ENCODE measurements around the gene HSF4.
"Not testable (repeated sequence)": the region's sequence is repeated elsewhere in the genome, so short reads cannot be mapped to it uniquely, and the experiment has no call there.

HSF4 gene, protein sequence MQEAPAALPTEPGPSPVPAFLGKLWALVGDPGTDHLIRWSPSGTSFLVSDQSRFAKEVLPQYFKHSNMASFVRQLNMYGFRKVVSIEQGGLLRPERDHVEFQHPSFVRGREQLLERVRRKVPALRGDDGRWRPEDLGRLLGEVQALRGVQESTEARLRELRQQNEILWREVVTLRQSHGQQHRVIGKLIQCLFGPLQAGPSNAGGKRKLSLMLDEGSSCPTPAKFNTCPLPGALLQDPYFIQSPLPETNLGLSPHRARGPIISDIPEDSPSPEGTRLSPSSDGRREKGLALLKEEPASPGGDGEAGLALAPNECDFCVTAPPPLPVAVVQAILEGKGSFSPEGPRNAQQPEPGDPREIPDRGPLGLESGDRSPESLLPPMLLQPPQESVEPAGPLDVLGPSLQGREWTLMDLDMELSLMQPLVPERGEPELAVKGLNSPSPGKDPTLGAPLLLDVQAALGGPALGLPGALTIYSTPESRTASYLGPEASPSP

GRCh38 chr16:67164599-67165061 lies at the start of gene HSF4:
HSF4 (plus strand) TSS chr16:67164745; CDS start chr16:67164812, 67 bp downstream.
- no peak for DNase-seq

DNA sequence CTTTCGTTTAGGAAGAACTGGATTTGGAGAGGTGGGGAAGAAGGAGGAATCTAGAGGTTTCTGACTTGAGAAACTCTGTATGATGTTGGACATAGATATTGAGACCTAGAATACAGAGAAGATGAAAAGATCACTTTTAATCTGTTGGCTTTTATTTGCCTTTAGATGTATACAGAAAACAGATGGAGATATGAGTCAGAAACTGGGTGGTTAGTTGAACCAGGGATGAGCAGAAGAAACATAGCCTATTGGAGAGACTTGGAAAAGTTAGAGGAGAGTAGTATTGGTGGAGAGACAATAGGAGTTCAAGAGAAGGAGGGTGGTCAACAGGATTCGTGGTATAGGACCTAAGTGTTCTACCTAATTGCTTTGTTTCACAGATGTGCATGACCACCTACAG lies 49.8 kb upstream of the HSF4 start:
- DNase-seq: no peak

- no peak for DNase-seq
Observed at GRCh38 chr16:67115639-67116038, 48.9 kb upstream of the HSF4 start.

DNA sequence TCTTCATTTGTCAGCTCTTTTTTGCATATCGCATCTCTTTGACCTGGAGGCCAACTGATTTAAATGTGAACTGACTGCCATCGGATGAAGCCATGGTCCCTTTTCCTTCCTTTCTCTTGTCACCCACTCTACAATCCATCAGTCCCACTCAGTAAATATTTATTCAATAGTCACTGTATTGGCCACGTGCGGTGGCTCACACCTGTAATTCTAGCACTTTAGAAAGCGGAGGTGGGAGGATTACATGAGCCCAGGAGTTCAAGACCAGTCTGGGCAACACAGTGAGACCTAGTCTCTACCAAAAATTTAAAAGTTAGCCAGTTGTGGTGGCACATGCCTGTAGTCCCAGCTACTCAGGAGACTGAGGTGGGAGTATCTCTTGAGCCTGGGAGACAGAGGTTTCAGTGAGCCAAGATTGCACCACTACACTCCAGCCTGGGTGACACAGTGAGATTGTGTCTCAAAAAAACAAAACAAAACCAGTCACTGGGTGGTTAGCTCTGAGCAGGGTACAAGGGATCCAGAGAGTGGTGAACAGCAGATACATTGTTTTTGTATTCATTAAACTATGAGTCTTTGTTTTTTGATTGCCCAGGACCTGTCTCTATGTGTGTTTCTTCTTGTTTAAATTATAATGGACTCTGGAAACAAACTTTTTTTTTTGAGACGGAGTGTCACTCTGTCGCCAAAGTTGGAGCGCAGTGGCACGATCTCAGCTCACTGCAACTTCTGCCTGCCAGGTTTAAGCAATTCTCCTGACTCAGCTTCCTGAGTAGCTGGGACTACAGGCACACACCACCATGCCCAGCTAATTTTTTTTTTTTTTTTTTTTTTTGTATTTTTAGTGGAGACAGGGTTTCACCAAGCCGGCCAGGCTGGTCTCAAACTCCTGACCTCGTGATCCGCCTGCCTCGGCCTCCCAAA lies 47.9 kb upstream of the HSF4 start:
- DNase-seq: no peak

- DNase-seq: no peak
Observed at GRCh38 chr16:67117716-67118115, 46.8 kb upstream of the HSF4 start.

DNA sequence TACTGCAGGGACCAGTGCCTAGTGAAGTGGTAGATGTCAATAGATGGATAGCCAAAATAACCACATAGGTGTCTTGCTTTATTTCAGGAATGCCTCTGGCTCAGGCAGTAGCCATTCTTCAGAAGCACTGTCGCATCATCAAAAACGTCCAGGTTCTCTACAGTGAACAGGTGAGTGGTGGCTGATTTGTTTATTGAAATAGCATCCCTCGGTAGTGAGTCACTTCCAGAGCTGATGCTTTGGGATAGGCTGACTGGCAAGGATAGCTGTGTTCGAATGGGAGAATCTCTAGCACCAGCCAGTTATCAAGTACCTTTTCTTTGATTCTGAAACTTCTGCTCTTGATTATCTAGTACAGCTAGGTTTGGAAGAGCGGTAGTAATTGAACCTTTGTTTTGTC lies 44.5 kb upstream of the HSF4 start:
- no peak for DNase-seq

- not testable (repeated sequence) for DNase-seq
Observed at GRCh38 chr16:67122799-67123198, 41.7 kb upstream of the HSF4 start.

DNA sequence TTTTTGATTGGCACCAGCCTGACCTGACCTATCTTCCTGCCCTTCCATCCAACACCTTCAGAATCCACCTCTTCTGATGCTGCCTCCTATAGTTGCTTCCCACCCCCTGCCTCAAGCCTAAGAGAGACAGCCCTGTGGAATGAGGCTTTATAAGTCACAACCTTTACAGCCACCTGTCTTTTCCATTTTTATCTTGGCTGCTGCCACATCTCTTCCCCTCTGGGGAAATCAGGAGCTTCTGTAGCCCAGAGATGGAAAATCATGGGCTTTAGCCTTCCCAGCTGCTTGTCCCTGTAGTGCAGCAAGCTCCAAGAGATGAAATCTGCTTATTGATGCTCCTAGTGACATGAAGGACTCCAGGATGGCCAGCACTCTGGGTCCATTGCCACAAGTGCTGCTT lies 36.1 kb upstream of the HSF4 start:
- DNase-seq: no peak

GRCh38 chr16:67128887-67129286 lies 35.7 kb upstream of the HSF4 start:
- DNase-seq: no peak

DNA sequence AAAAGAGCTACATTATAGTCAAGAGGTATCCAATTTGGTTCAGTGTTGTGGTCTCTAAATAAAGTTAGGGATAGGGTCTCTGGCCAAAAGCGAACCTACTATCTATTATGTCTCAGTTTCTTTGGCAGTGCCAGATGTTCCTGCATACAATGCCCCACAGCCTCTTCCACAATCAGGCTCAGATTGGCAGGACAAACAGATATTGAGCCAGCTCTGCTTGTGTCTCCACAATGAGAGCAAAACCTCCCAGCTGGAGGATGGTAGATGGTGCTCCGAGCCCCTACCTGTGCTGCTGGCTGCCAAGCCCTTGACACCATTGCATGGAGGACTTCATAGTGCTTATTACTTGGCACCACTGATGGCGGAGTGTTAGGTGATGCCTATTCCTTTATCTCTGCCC lies 35.1 kb upstream of the HSF4 start:
- no peak for DNase-seq

DNA sequence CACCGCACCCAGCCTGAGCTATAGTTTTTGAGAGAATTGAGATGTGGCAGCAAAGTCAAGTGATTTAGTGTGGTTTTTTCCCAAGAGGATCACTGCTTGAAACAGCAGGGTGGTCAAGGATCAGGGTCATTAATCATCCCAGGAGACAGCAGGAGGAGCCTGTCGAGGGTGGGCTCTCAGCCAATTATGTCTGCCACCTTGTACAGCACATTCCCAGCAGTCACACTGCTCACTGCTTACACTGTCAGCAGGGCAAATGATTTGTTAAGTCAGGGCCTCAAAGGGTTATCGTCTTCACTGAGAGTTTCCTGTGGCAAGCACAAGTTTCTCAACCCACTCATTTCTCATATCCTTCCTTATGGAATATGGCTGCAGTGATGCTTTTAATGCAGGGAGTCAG lies 26.9 kb upstream of the HSF4 start:
- no peak for DNase-seq

GRCh38 chr16:67141391-67141790 lies 23.2 kb upstream of the HSF4 start:
- DNase-seq: no peak

- DNase-seq: no peak
Observed at GRCh38 chr16:67142342-67142741, 22.2 kb upstream of the HSF4 start.

- no peak for DNase-seq
Observed at GRCh38 chr16:67144943-67145342, 19.6 kb upstream of the HSF4 start.

DNA sequence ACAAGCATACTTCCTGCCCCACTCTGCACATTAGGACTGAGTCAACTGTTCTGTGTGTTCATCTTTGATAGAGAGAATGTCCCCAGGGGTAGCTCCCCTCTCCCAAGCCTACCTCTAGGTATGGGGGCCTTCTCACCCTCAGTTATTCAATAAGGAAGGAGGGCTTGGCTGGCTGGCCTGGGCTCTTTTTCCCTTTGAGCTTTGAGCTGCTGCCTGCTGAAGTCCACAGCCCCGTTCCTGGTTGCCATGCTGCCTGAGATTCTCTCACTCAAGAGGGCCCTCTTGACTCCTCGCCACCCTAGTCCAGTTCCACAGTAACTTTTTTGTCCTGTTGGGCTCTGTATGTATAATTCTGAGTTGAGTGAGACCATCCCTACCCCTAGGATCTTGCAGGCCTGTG lies 18.8 kb upstream of the HSF4 start:
- no peak for DNase-seq

- DNase-seq: no peak
Observed at GRCh38 chr16:67146523-67147357, 17.8 kb upstream of the HSF4 start.

DNA sequence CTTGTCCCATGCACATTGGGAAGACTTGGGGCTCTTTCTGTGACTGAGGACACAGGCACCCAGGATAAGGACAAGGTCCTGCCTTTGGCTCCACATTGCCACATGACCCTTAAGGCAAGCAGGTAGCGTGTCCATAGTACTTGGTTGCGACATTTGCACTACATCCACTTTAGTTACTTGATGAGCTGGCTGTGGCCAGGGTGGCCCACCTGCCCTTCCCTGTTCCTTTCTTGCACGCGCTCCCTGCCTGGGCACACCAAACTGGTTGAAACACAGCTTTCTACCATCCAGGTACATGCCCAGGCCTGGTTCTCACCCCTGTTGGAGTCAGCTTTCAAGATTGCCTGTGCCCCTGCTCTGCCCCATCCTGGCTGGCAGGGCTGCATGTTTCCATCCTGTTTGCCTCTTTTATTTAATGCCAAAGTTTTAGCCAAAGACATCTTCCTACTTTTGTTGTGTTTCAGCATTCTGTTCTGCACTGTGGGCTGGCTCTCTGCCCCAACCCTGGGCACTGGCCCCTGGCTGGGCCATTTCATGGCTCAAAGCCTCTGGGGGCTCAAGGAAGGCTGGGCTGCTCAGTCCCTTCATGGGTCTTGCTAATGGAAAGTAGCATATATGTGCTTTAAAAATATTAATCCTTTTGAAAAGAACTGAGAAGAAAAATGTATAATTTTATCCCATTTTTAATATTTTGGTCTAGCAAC lies 17.0 kb upstream of the HSF4 start:
- no peak for DNase-seq

GRCh38 chr16:67148221-67148620 lies 16.3 kb upstream of the HSF4 start:
- DNase-seq: no peak

DNA sequence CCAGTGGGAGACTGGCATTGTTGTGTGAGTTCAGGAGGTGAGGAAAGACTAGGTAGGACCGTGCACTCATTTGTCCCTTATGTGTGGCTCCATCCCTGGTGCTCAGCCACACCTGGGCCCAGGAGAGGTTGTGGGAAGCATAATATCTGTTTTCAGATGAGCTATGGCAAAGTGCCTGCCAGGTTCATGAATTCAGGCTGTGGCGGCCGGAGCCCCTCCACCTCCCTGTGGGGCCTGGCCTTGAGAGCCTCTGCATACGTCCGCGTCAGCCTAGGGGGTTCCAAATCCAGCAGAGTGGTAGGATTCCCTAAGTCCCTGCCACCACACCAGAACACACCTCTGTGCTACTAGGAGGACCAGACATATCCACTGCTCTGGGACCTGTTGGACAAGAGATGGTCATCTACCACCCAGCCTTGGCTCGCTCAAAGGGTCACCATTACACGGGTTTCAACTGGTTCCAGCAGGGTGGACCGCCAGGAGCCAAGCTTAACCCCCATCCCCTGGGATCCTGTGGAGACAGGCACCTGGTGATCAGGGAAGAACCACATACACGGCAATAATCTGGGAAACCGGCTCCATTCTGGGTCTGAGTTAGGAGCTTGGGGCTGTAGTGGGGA lies 15.8 kb upstream of the HSF4 start:
- no peak for DNase-seq

DNA sequence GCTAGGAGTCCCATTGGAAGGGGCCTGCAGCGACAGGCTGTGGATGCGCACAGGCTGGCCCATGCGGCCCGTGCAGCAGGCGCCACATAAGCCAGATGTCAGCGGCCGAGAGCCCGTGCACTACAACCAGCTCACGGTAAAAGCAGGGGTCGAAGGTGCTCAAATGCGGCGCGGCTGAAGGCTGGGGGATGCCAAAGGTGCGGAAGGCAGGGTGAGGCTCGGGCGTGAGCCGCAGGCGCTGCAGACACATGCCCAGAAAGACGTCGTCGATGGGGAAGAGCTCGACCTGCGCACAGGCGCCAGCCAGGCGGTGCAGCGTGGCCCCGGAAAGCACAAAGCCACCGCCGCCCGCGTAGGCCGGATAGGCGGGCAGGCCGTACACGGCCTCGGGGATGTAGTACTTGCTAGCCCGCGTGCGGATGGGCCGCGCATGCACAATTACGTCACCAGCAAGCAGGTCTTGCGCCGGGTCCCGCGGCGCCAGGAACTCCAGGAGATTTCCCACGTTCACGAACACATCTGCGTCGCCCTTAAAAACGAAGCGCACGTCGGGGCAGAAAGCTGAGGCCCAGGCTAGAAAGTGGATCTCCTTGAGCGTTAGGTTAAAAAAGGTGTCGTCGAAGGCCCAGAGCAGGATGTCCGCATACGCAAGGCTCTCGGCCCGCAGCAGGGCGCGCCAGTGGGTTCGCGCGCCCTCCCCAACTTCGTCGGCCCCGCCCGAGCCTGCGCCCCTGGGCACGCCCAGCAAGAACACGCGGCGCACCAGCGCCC lies 15.1 kb upstream of the HSF4 start:
- DNase-seq: no peak
